Mesendoderm (in vitro differentiated cells): Measurements from ENCODE around the gene PANK1.
A peak's percentile ranks its signal among the peaks of the same experiment; 100 is the strongest.

Experiments used
- DNase-seq: peaks from one replicate; pipeline ENCODE4 v3.0.0; 2013
- H2AK5ac ChIP-seq: 2 replicates; pipeline ENCODE4 v1.6.1; 2013; ENCODE audit warnings: low read length, inconsistent platforms
- H2BK120ac ChIP-seq: 2 replicates; pipeline ENCODE4 v1.6.1; 2013; ENCODE audit warnings: low read depth, mild to moderate bottlenecking, low read length, moderate library complexity, mixed read lengths
- H2BK15ac ChIP-seq: replicated peaks from 2 replicates; pipeline ENCODE4 v1.6.1; 2013; ENCODE audit warnings: low read depth, mild to moderate bottlenecking, moderate library complexity
- H2BK5ac ChIP-seq: 2 replicates; pipeline ENCODE4 v1.6.1; 2013; ENCODE audit warnings: low read length, inconsistent platforms
- H3K18ac ChIP-seq: 2 replicates; pipeline ENCODE4 v1.6.1; 2013; ENCODE audit warnings: mild to moderate bottlenecking, low read length, mixed read lengths
- H3K23ac ChIP-seq: one replicate; pipeline ENCODE4 v1.6.1; 2013; ENCODE audit warnings: low read length
- H3K27ac ChIP-seq: 2 replicates; pipeline ENCODE4 v1.5.1; 2013; ENCODE audit warnings: low read depth, mild to moderate bottlenecking, inconsistent platforms, low read length, moderate library complexity
- H3K27me3 ChIP-seq: 2 replicates; pipeline ENCODE4 v1.6.1; 2013; ENCODE audit warnings: low read length, control low read depth, mild to moderate bottlenecking, inconsistent platforms; ENCODE audit not compliant: insufficient read depth, poor library complexity
- H3K36me3 ChIP-seq: 2 replicates; pipeline ENCODE4 v1.6.1; 2013; ENCODE audit warnings: low read length, inconsistent platforms; ENCODE audit not compliant: control insufficient read depth, insufficient read depth
- H3K4ac ChIP-seq: one replicate; pipeline ENCODE4 v1.6.1; 2013; ENCODE audit warnings: low read depth, mild to moderate bottlenecking, low read length, moderate library complexity
- H3K4me1 ChIP-seq: 2 replicates; pipeline ENCODE4 v1.6.1; 2013; ENCODE audit warnings: low read depth, low read length, inconsistent platforms; ENCODE audit not compliant: control insufficient read depth
- H3K4me2 ChIP-seq: 2 replicates; pipeline ENCODE4 v1.6.1; 2013; ENCODE audit warnings: low read length
- H3K4me3 ChIP-seq: 2 replicates; pipeline ENCODE4 v1.5.1; 2013; ENCODE audit warnings: mild to moderate bottlenecking, low read length
- H3K56ac ChIP-seq: one replicate; pipeline ENCODE4 v1.6.1; 2013; ENCODE audit warnings: low read length
- H3K79me1 ChIP-seq: 2 replicates; pipeline ENCODE4 v1.6.1; 2013; ENCODE audit warnings: low read length, inconsistent platforms
- H3K79me2 ChIP-seq: 2 replicates; pipeline ENCODE4 v1.6.1; 2013; ENCODE audit warnings: mild to moderate bottlenecking, low read length; ENCODE audit not compliant: control insufficient read depth, insufficient read depth
- H3K9ac ChIP-seq: 2 replicates; pipeline ENCODE4 v1.6.1; 2013; ENCODE audit warnings: low read length, inconsistent platforms
- H4K5ac ChIP-seq: one replicate; pipeline ENCODE4 v1.6.1; 2013; ENCODE audit warnings: low read length
- H4K8ac ChIP-seq: one replicate; pipeline ENCODE4 v1.6.1; 2013; ENCODE audit warnings: low read depth, mild to moderate bottlenecking, control low read depth, low read length, moderate library complexity
- WGBS: extraction: QIAGEN DNeasy Blood & Tissue Kit; methylation state at CpG from one replicate; pipeline ENCODE4 v1.1.7; 2013; ENCODE audit warnings: low lambda C conversion rate, missing lambda C conversion rate; ENCODE audit not compliant: insufficient coverage; ENCODE audit errors: extremely low coverage; 5-methylcytosine and 5-hydroxymethylcytosine counted together

The PANK1 gene

GRCh38 chr10:89555688-89556445 is 89.2 kb downstream of the PANK1 start:
- no peak overlapping the region for H3K18ac ChIP-seq
- H3K4me3 ChIP-seq: no peak overlapping the region
- H3K27ac ChIP-seq: no peak overlapping the region
- H3K79me2 ChIP-seq: no peaks in the 10 kb centered on the region
- no peak overlapping the region for H3K4me2 ChIP-seq
- H2BK5ac ChIP-seq: no peak overlapping the region
- no CpG with 5 or more reads among the region's 7 CpGs for WGBS
- H3K79me1 ChIP-seq: no peaks in the 10 kb centered on the region
- no peak overlapping the region for H2AK5ac ChIP-seq
- no peak overlapping the region for H3K4ac ChIP-seq
- H2BK120ac ChIP-seq: no peak overlapping the region
- no peak overlapping the region for H3K23ac ChIP-seq
- H4K5ac ChIP-seq: no peak overlapping the region
- DNase-seq: peak; percentile 45
- no peaks in the 10 kb centered on the region for H3K4me1 ChIP-seq
- no peak overlapping the region for H2BK15ac ChIP-seq
- no peak overlapping the region for H4K8ac ChIP-seq
- no peak overlapping the region for H3K56ac ChIP-seq
- H3K36me3 ChIP-seq: no peaks in the 10 kb centered on the region
- no peak overlapping the region for H3K9ac ChIP-seq
- no peaks in the 10 kb centered on the region for H3K27me3 ChIP-seq

- H2BK120ac ChIP-seq: no peak overlapping the region
- no peak overlapping the region for H3K56ac ChIP-seq
- no peak overlapping the region for H4K5ac ChIP-seq
- H2BK15ac ChIP-seq: no peak overlapping the region
- no peak overlapping the region for H3K23ac ChIP-seq
- H3K79me2 ChIP-seq: no peaks in the 10 kb centered on the region
- DNase-seq: no peak
- no peak overlapping the region for H3K27ac ChIP-seq
- H3K4me1 ChIP-seq: no peaks in the 10 kb centered on the region
- no peaks in the 10 kb centered on the region for H3K36me3 ChIP-seq
- no peak overlapping the region for H3K18ac ChIP-seq
- no peak overlapping the region for H4K8ac ChIP-seq
- no peak overlapping the region for H2BK5ac ChIP-seq
- no peak overlapping the region for H3K4ac ChIP-seq
- no peak overlapping the region for H3K9ac ChIP-seq
- no peak overlapping the region for H3K4me2 ChIP-seq
- H3K4me3 ChIP-seq: no peak overlapping the region
- no peak overlapping the region for H2AK5ac ChIP-seq
- no CpG with 5 or more reads among the region's 1 CpG for WGBS
- H3K27me3 ChIP-seq: no peaks in the 10 kb centered on the region
- no peaks in the 10 kb centered on the region for H3K79me1 ChIP-seq
Observed at GRCh38 chr10:89554433-89554832, 90.6 kb downstream of the PANK1 start.

GRCh38 chr10:89553064-89553734 is 91.8 kb downstream of the PANK1 start:
- Histone ChIP-seq H3K27ac (no peak overlapping the region), H3K79me2 (no peaks in the 10 kb centered on the region), H3K79me1 (no peaks in the 10 kb centered on the region), H4K8ac (no peak overlapping the region), H3K23ac (no peak overlapping the region), H3K4ac (no peak overlapping the region), H3K56ac (no peak overlapping the region), H4K5ac (no peak overlapping the region), H3K18ac (no peak overlapping the region), H3K4me3 (no peak overlapping the region), H3K27me3 (no peaks in the 10 kb centered on the region), H3K4me2 (no peak overlapping the region), H3K4me1 (no peaks in the 10 kb centered on the region), H2BK120ac (no peak overlapping the region), H3K36me3 (no peaks in the 10 kb centered on the region), H3K9ac (no peak overlapping the region), H2BK15ac (no peak overlapping the region), H2BK5ac (no peak overlapping the region), H2AK5ac (no peak overlapping the region)
- no CpG with 5 or more reads among the region's 5 CpGs for WGBS
- DNase-seq: no peak

GRCh38 chr10:89552213-89552612 is 92.8 kb downstream of the PANK1 start:
- Histone ChIP-seq H2BK5ac (no peak overlapping the region), H3K23ac (no peak overlapping the region), H3K18ac (no peak overlapping the region), H2BK120ac (no peak overlapping the region), H4K8ac (no peak overlapping the region), H3K4me2 (no peak overlapping the region), H3K56ac (no peak overlapping the region), H3K36me3 (no peaks in the 10 kb centered on the region), H2BK15ac (no peak overlapping the region), H3K79me1 (no peaks in the 10 kb centered on the region), H3K27me3 (no peaks in the 10 kb centered on the region), H3K79me2 (no peaks in the 10 kb centered on the region), H2AK5ac (no peak overlapping the region), H3K4ac (no peak overlapping the region), H3K4me3 (no peak overlapping the region), H3K9ac (no peak overlapping the region), H3K27ac (no peak overlapping the region), H4K5ac (no peak overlapping the region), H3K4me1 (no peaks in the 10 kb centered on the region)
- WGBS: no CpG with 5 or more reads among the region's 4 CpGs
- DNase-seq: no peak

GRCh38 chr10:89550509-89550908 is 94.5 kb downstream of the PANK1 start:
- no peak overlapping the region for H2BK120ac ChIP-seq
- no peak overlapping the region for H3K4me2 ChIP-seq
- no peaks in the 10 kb centered on the region for H3K36me3 ChIP-seq
- no peak overlapping the region for H3K56ac ChIP-seq
- H3K79me2 ChIP-seq: no peaks in the 10 kb centered on the region
- no CpG with 5 or more reads among the region's 5 CpGs for WGBS
- no peaks in the 10 kb centered on the region for H3K4me1 ChIP-seq
- no peak overlapping the region for H3K27ac ChIP-seq
- no peak overlapping the region for H2BK5ac ChIP-seq
- no peak overlapping the region for H4K8ac ChIP-seq
- H3K23ac ChIP-seq: no peak overlapping the region
- H3K27me3 ChIP-seq: no peaks in the 10 kb centered on the region
- no peak overlapping the region for H2BK15ac ChIP-seq
- no peak overlapping the region for H3K9ac ChIP-seq
- H3K79me1 ChIP-seq: no peaks in the 10 kb centered on the region
- no peak overlapping the region for H3K18ac ChIP-seq
- H3K4ac ChIP-seq: no peak overlapping the region
- no peak overlapping the region for H4K5ac ChIP-seq
- no peak overlapping the region for H2AK5ac ChIP-seq
- no peak for DNase-seq
- H3K4me3 ChIP-seq: no peak overlapping the region
